Stimulated activated CD4-positive, alpha-beta T cell treated with anti-CD3 and anti-CD28 coated beads, TNF-alpha, amount 100 ng/mL, for 24 hours (primary cell): ENCODE measurements around the gene SYNE1.
"Not testable (repeated sequence)": the region's sequence is repeated elsewhere in the genome, so short reads cannot be mapped to it uniquely, and the experiment has no call there.

ENCODE experiments used
- DNase-seq, 3 experiments: peaks; one replicate each; pipeline ENCODE4 v3.0.0-alpha.2; 2020; ENCODE audit warnings: low read depth in 3 of 3

The SYNE1 gene

GRCh38 chr6:152630832-152631231, 6.3 kb downstream of the SYNE1 start:
- no peak for DNase-seq

GRCh38 chr6:152625213-152625612, 11.9 kb downstream of the SYNE1 start:
- no peak for DNase-seq

- DNase-seq = not testable (repeated sequence)
Measured at GRCh38 chr6:152614776-152615175, 22.4 kb downstream of the SYNE1 start.

GRCh38 chr6:152609125-152609670, 28.0 kb downstream of the SYNE1 start:
- DNase-seq = no peak

- DNase-seq = no peak
Measured at GRCh38 chr6:152605941-152606340, 31.2 kb downstream of the SYNE1 start.

- DNase-seq = no peak
Measured at GRCh38 chr6:152605342-152605741, 31.8 kb downstream of the SYNE1 start.

- no peak for DNase-seq
Measured at GRCh38 chr6:152603911-152604310, 33.3 kb downstream of the SYNE1 start.

- DNase-seq = no peak
Measured at GRCh38 chr6:152600022-152600421, 37.1 kb downstream of the SYNE1 start.

GRCh38 chr6:152598901-152599537, 38.1 kb downstream of the SYNE1 start:
- DNase-seq = no peak

- DNase-seq = no peak
Measured at GRCh38 chr6:152598421-152598820, 38.7 kb downstream of the SYNE1 start.

GRCh38 chr6:152596726-152597125, 40.4 kb downstream of the SYNE1 start:
- no peak for DNase-seq

- no peak for DNase-seq
Measured at GRCh38 chr6:152595499-152595898, 41.7 kb downstream of the SYNE1 start.

GRCh38 chr6:152594701-152595100, 42.5 kb downstream of the SYNE1 start:
- DNase-seq = no peak

GRCh38 chr6:152588456-152588855, 48.7 kb downstream of the SYNE1 start:
- no peak for DNase-seq

GRCh38 chr6:152587473-152587872, 49.7 kb downstream of the SYNE1 start:
- no peak for DNase-seq

GRCh38 chr6:152585236-152585635, 51.9 kb downstream of the SYNE1 start:
- no peak for DNase-seq

- DNase-seq = no peak
Measured at GRCh38 chr6:152583888-152584287, 53.3 kb downstream of the SYNE1 start.

- DNase-seq = no peak
Measured at GRCh38 chr6:152576525-152576924, 60.6 kb downstream of the SYNE1 start.

- no peak for DNase-seq
Measured at GRCh38 chr6:152575621-152576150, 61.5 kb downstream of the SYNE1 start.

GRCh38 chr6:152575161-152575560, 62.0 kb downstream of the SYNE1 start:
- DNase-seq = no peak

- DNase-seq = no peak
Measured at GRCh38 chr6:152573762-152574161, 63.4 kb downstream of the SYNE1 start.

GRCh38 chr6:152572338-152573088, 64.6 kb downstream of the SYNE1 start:
- no peak for DNase-seq

GRCh38 chr6:152571943-152572337, 65.2 kb downstream of the SYNE1 start:
- DNase-seq = no peak
